K562 (cell line): ENCODE data around the gene SHC1. TPM values are rescaled to one million over a fixed set of nuclear protein-coding genes. Genes with fewer than 3 reads are reported as not detected.
A peak's percentile ranks its signal among the peaks of the same experiment; 100 is the strongest.

Experiments
- ATF7 ChIP-seq: fragments of 450-650 bp; IDR thresholded peaks from 2 replicates; pipeline ENCODE4 v1.7.1; 2014; ENCODE audit warnings: mild to moderate bottlenecking, moderate library complexity
- CLOCK ChIP-seq: fragments of 250-450 bp; sonication (Bioruptor Pico); IDR thresholded peaks from 2 replicates; pipeline ENCODE4 v1.4.0; 2020; ENCODE audit warnings: mild to moderate bottlenecking, moderate library complexity, borderline replicate concordance
- FOXJ2 ChIP-seq: fragments of 200-800 bp; sonication (Bioruptor generic); IDR thresholded peaks from 2 replicates; pipeline ENCODE4 v1.6.1; 2016; ENCODE audit warnings: missing genetic modification characterization, missing compliant biosample characterization
- HMG20B ChIP-seq: fragments of 250-450 bp; sonication (Bioruptor Pico); IDR thresholded peaks from 2 replicates; pipeline ENCODE4 v1.5.0; 2021; ENCODE audit warnings: mild to moderate bottlenecking
- NCOA2 ChIP-seq, 2 experiments: fragments of 450-650 bp; IDR thresholded peaks; 2 replicates each; pipeline ENCODE4 v1.6.1; 2018; ENCODE audit warnings: mild to moderate bottlenecking in 2 of 2, moderate library complexity in 1 of 2; ENCODE audit not compliant: partially characterized antibody in 2 of 2
- NR3C1 ChIP-seq: sonication (generic); formaldehyde crosslinking; IDR thresholded peaks from 2 replicates; pipeline ENCODE4 v1.8.1; 2022; ENCODE audit warnings: missing genetic modification reagents
- PCBP2 ChIP-seq: fragments of 200-400 bp; formaldehyde crosslinking; IDR thresholded peaks from 2 replicates; pipeline ENCODE4 v1.6.1; 2018; ENCODE audit warnings: low read length, low read depth, mild to moderate bottlenecking, moderate library complexity; ENCODE audit not compliant: poor library complexity, severe bottlenecking
- RNF219 ChIP-seq: fragments of 250-450 bp; sonication (Bioruptor Pico); IDR thresholded peaks from 2 replicates; pipeline ENCODE4 v1.5.0; 2022; ENCODE audit warnings: mild to moderate bottlenecking
- TEAD4 ChIP-seq, 2 experiments: sonication (generic) in 1 of 2; formaldehyde crosslinking in 1 of 2; IDR thresholded peaks; 2 replicates each; pipeline versions ENCODE4 v1.6.1 to v1.8.0; 2012 to 2022; ENCODE audit warnings: borderline replicate concordance in 1 of 2, inconsistent platforms in 1 of 2, low read length in 1 of 2, mild to moderate bottlenecking in 1 of 2, missing genetic modification reagents in 1 of 2
- ZBED1 ChIP-seq: IDR thresholded peaks from 2 replicates; pipeline ENCODE4 v1.6.1; 2014
- ZNF785 ChIP-seq: fragments of 250-450 bp; sonication (Bioruptor Pico); IDR thresholded peaks from 2 replicates; pipeline ENCODE4 v1.4.0; 2020; ENCODE audit warnings: mild to moderate bottlenecking
- polyA plus RNA-seq, 8 experiments: library from polyadenylated mRNA; depleted of rRNA in 4 of 8; stranded (reverse) in 5 of 8; unstranded in 3 of 8; fragments of >200 nt; fragmentation: Nextera tagmentation in 2 of 8; fragmentation: Illumina TruSeq in 1 of 8; extraction: Ambion mirVana in 2 of 8; extraction: Trizol in 1 of 8; gene quantifications; 2 replicates each; pipeline versions ENCODE4 v1.2.1 to v1.2.3, GENCODE V29; 2011 to 2014; ENCODE audit warnings: inconsistent platforms in 1 of 8, missing spikeins in 1 of 8
- total RNA-seq, 7 experiments: library from RNA; depleted of rRNA in 6 of 7; stranded (reverse); fragments of >200 nt in 6 of 7; fragmentation: Illumina TruSeq in 2 of 7; extraction: Trizol in 2 of 7; gene quantifications; 2 replicates each; pipeline versions ENCODE4 v1.2.1 to v1.2.3, GENCODE V29; 2011 to 2021; ENCODE audit warnings: low replicate concordance in 1 of 7
- TF ChIP-seq, protein P1 (sequence below): sonication (generic); formaldehyde crosslinking; IDR thresholded peaks from 2 replicates; pipeline ENCODE4 v1.8.0; 2023; ENCODE audit warnings: missing genetic modification reagents, mild to moderate bottlenecking, borderline replicate concordance

SHC1 gene
- total and polyA plus RNA-seq, 9 of the 15 experiments (the other 6 are each of a cell fraction or from before 2014, with no cell fraction given) = 4.1 to 113 (median 51.9) TPM

DNA sequence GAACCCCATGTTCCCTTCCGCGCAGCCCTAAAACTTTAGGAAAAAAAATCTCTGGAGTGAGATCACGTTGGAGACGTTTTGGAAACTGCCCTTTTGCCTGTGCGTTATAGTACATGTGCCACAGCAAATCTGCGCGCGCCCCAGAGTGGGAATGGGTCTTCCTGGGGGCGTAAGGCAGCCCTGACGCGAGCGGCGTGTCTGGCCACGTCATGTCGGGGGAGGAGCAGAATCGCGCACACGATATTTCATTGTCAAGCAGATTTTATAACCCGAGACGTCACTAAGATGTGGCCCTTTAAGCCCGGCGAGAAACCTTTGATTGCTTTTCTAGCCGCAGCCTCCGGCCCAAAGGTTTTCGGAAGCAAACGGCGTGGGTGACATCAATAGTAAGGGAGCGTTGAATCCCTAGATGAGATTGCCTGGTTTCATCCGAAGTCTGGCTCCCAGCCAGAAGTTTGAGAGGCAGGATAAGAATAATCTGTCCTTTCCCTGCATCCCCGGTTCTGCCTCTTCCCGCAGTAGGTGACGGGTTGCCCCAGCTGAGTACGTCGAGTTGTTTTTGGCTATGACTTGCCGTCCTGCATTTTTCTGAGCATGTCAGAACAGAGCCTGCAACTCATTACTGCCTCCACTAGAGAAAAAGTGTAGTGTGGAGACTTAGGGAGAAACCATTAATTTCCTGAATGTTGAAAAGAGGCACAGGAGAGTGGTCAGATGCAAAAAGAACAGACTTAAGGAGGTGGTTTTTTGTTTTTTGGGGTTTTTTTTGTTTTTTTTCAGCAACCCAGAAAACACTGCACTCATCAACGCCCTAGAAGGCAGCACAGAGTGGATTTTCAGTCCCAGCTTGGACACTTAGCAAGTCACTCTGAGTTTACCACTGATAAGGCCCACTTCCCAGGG lies 33.2 kb downstream of the SHC1 start (continued):
- TF ChIP-seq, protein P1, sequence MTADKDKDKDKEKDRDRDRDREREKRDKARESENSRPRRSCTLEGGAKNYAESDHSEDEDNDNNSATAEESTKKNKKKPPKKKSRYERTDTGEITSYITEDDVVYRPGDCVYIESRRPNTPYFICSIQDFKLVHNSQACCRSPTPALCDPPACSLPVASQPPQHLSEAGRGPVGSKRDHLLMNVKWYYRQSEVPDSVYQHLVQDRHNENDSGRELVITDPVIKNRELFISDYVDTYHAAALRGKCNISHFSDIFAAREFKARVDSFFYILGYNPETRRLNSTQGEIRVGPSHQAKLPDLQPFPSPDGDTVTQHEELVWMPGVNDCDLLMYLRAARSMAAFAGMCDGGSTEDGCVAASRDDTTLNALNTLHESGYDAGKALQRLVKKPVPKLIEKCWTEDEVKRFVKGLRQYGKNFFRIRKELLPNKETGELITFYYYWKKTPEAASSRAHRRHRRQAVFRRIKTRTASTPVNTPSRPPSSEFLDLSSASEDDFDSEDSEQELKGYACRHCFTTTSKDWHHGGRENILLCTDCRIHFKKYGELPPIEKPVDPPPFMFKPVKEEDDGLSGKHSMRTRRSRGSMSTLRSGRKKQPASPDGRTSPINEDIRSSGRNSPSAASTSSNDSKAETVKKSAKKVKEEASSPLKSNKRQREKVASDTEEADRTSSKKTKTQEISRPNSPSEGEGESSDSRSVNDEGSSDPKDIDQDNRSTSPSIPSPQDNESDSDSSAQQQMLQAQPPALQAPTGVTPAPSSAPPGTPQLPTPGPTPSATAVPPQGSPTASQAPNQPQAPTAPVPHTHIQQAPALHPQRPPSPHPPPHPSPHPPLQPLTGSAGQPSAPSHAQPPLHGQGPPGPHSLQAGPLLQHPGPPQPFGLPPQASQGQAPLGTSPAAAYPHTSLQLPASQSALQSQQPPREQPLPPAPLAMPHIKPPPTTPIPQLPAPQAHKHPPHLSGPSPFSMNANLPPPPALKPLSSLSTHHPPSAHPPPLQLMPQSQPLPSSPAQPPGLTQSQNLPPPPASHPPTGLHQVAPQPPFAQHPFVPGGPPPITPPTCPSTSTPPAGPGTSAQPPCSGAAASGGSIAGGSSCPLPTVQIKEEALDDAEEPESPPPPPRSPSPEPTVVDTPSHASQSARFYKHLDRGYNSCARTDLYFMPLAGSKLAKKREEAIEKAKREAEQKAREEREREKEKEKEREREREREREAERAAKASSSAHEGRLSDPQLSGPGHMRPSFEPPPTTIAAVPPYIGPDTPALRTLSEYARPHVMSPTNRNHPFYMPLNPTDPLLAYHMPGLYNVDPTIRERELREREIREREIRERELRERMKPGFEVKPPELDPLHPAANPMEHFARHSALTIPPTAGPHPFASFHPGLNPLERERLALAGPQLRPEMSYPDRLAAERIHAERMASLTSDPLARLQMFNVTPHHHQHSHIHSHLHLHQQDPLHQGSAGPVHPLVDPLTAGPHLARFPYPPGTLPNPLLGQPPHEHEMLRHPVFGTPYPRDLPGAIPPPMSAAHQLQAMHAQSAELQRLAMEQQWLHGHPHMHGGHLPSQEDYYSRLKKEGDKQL (CRISPR knock-in tag) = no peak
- TF ChIP-seq FOXJ2 (tag) = no peak
- no peak for TF ChIP-seq PCBP2
- peak; percentile 99 for TF ChIP-seq ZBED1
- TF ChIP-seq ZNF785 (CRISPR knock-in tag) = no peak
- TF ChIP-seq NR3C1 (CRISPR knock-in tag) = no peak
- no peak for TF ChIP-seq HMG20B (CRISPR knock-in tag)
- peak; percentile 100 for TF ChIP-seq ATF7
- TF ChIP-seq RNF219 = no peak
- no peak for TF ChIP-seq CLOCK (CRISPR knock-in tag)
- no peak; the same call in 1 of the 2 replicates for TF ChIP-seq TEAD4 (IDR thresholded peaks at IDR 0.05; ENCODE audit: low read length)
- TF ChIP-seq TEAD4 (CRISPR knock-in tag; IDR thresholded peaks at IDR 0.05; ENCODE audit: borderline replicate concordance) = no peak
- TF ChIP-seq NCOA2 (IDR thresholded peaks at IDR 0.05; ENCODE audit: partially characterized antibody in 2 of 2) = no peak
